CD4-positive, alpha-beta T cell treated with Interleukin-12 subunit alpha and Interleukin-12 subunit beta, for 1 hour (primary cell): Measurements from ENCODE around the gene ACVR2B.
A peak's percentile ranks its signal among the peaks of the same experiment; 100 is the strongest.

Experiments
- DNase-seq: peaks from one replicate; pipeline ENCODE4 v3.0.0-alpha.2; 2020

Gene ACVR2B

GRCh38 chr3:38488949-38489348 is 35.3 kb downstream of the ACVR2B start:
- no peak for DNase-seq

- DNase-seq: no peak
Observed at GRCh38 chr3:38489766-38490165, 36.1 kb downstream of the ACVR2B start.

DNA sequence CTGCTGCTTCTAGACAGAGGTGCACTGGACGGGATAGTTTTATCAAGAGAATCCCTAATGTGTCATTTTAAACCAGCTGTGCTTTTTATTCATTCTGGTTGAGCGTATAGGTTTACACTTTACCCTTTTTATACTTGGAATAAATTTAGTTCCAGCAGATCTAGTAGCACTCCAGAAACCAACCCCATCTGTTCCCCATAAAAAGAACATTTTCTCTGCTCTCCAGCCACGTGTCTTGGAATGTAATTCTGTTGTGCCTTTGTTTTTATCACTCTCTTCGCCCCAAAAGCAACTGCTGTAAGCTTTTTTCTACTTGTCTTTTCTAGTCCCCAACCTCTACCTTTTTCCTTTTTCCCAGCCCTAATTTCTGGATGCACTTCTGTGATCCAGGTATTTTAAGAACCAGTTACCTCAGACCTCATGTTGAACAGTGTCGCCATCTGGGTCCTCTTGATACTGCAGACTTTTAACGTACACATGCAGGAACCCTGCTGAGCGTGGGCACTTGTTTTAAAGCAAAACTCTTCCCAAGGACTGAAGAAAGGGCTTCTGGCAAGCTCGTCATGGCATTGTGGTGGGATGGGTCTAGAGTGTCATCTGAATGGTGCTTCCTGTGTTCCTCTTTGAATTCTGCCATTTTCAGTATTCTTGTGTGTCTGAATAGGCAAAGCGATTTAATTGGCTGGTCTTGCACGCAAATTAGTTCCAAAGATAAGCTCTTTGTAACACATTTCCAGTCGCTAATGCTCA is 36.8 kb downstream of the ACVR2B start:
- DNase-seq: no peak

- no peak for DNase-seq
Observed at GRCh38 chr3:38491215-38491614, 37.5 kb downstream of the ACVR2B start.

- DNase-seq: no peak
Observed at GRCh38 chr3:38493031-38493430, 39.3 kb downstream of the ACVR2B start.

GRCh38 chr3:38496131-38496910 is 42.6 kb downstream of the ACVR2B start, which contains the start of gene EXOG:
Gene EXOG, plus strand, starts transcription at chr3:38496340. Its CDS starts 28 bp downstream, at chr3:38496368.
- peak; percentile 95 for DNase-seq

- no peak for DNase-seq
Observed at GRCh38 chr3:38497031-38497430, 43.3 kb downstream of the ACVR2B start.

- no peak for DNase-seq
Observed at GRCh38 chr3:38500688-38501417, 47.2 kb downstream of the ACVR2B start.

DNA sequence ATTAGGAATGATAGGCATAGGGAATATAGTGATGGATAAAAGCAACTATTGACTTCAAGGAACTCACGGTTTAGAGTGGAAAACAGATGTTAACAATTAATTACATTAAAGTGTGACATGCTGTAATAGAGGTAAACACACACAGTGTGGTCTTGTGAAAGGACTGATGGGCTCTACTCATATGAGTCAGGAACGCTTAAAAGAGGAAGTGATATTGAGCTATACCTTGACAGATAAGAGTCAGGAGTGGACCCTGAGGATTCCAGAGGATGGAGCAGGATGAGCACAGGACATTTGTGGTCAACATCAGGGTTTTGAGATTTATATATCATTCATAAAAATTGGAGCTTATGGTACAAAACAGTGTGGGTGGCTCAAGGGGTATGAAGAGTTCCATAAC is 53.4 kb downstream of the ACVR2B start:
- no peak for DNase-seq

- DNase-seq: no peak
Observed at GRCh38 chr3:38509732-38510131, 56.0 kb downstream of the ACVR2B start.

- no peak for DNase-seq
Observed at GRCh38 chr3:38510631-38511030, 56.9 kb downstream of the ACVR2B start.

DNA sequence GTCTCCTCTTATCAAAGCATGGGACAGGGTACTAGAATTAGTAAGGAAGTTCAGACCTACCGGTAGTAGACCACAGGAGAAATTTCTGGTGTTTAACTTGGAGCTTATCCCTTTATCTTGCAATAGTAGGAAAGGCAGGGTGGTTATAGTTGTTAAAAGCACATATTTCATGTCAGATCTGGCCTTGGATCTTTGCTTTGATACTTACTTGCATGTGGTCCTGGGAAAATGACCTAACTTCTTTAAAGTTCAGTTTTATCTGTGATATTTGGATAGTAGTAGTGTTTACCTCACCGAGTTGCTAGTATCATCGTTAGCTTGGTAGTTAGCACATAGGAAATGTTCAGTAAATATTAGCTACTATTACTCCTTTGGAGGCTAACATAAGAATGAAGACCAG is 57.9 kb downstream of the ACVR2B start:
- DNase-seq: no peak

GRCh38 chr3:38515367-38515766 is 61.7 kb downstream of the ACVR2B start:
- DNase-seq: no peak

DNA sequence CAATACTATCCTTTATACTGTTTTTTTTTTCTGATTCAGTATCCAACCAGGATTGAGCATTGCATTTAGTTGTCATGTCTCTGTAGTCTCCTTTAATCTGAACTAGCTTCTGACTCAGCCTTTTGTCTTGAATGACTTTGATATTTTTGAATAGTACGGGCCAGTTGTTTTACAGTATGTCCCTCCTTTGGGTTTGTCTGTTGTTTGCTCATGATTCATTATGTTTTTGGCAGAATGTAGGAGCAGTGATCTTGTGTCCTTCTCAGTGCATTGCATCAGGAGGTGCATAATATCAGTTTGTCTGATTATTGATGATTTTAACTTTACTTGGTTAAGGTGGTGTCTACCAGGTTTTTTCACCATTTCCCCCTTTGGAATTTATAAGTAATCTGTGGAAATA is 63.0 kb downstream of the ACVR2B start:
- no peak for DNase-seq

GRCh38 chr3:38519000-38519399 is 65.3 kb downstream of the ACVR2B start:
- no peak for DNase-seq

- DNase-seq: peak; percentile 64
Observed at GRCh38 chr3:38519651-38520050, 66.0 kb downstream of the ACVR2B start.

GRCh38 chr3:38521391-38521987 is 67.8 kb downstream of the ACVR2B start:
- DNase-seq: peak; percentile 70

- no peak for DNase-seq
Observed at GRCh38 chr3:38522002-38522401, 68.3 kb downstream of the ACVR2B start.

GRCh38 chr3:38524141-38524739 is 70.5 kb downstream of the ACVR2B start:
- DNase-seq: no peak

DNA sequence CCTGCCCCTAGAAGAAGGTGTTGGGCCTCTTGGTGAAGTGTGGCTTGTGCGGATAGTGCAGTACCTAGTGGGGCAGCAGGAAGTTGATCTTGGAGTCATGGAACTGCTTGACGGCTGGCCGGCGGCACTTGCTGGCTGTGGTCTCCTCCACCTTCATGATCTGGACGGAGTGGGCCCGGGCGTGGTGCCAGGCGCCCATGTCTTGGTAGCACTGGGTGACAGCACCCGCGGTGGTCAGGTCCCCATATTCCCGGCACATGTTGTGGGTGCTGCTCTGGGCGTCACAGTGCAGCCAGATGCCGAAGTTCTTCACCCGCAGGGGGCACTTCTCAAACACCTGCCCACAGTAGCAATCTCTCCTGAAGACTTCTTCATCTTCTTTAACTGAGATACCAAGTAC is 73.1 kb downstream of the ACVR2B start:
- DNase-seq: no peak

- no peak for DNase-seq
Observed at GRCh38 chr3:38528457-38528856, 74.8 kb downstream of the ACVR2B start.

DNA sequence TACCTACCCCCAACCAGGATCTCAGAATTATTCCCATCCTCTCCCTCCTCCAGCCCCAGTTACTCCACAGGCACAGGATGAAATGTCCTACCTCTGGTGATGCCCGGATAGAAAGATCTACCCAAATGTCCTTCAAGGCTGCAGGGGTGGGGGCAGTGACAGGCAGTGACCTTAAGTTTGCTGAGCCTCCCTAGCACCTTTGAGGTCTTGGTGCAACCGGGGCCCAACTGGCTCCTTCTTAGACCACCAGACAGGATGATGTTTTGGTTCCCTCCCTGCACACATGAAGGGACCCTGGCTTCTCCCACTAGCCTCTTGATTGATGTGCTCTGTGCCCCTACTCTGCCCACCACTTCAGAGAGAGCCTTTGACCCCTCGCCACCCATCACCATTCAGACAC is 78.8 kb downstream of the ACVR2B start:
- DNase-seq: no peak
